Small intestine (tissue), 16 donors: ENCODE results near the gene ZIC5. TPM values are rescaled to one million over a fixed set of nuclear protein-coding genes. Genes with fewer than 3 reads are reported as not detected.

Source experiments
- DNase-seq, 2 donors: peaks; one replicate each; pipeline versions ENCODE4 v3.0.0 to v3.0.0-alpha.2; 2013
- FAIRE-seq: peaks from 2 replicates; lab custom pipeline; 2012; peaks lifted over from hg19 to GRCh38; lab: Jason Lieb, UNC
- H3K27ac ChIP-seq, 3 donors: one replicate each; pipeline ENCODE4 v1.5.1; 2013; ENCODE audit warnings: low read length in 2 of 3, mild to moderate bottlenecking in 2 of 3, control low read depth in 1 of 3, inconsistent platforms in 1 of 3, low read depth in 1 of 3, moderate library complexity in 1 of 3
- H3K27me3 ChIP-seq, 3 donors: one replicate each; pipeline ENCODE4 v1.6.1; 2013; ENCODE audit warnings: low read length in 3 of 3, inconsistent platforms in 1 of 3; ENCODE audit not compliant: control insufficient read depth in 3 of 3, insufficient read depth in 3 of 3
- H3K36me3 ChIP-seq, 3 donors: one replicate each; pipeline ENCODE4 v1.6.1; 2013; ENCODE audit warnings: low read length in 3 of 3, inconsistent platforms in 1 of 3, low read depth in 1 of 3, mild to moderate bottlenecking in 1 of 3, moderate library complexity in 1 of 3; ENCODE audit not compliant: control insufficient read depth in 3 of 3, insufficient read depth in 2 of 3
- H3K4me1 ChIP-seq, 3 donors: one replicate each; pipeline ENCODE4 v1.6.1; 2013; ENCODE audit warnings: low read length in 2 of 3, inconsistent platforms in 1 of 3, low read depth in 1 of 3, mild to moderate bottlenecking in 1 of 3, moderate library complexity in 1 of 3; ENCODE audit not compliant: control insufficient read depth in 3 of 3, insufficient read depth in 2 of 3
- H3K4me3 ChIP-seq, 3 donors: one replicate each; pipeline ENCODE4 v1.5.1; 2013; ENCODE audit warnings: low read length in 3 of 3, control low read depth in 1 of 3, inconsistent platforms in 1 of 3, low read depth in 1 of 3, mild to moderate bottlenecking in 1 of 3, moderate library complexity in 1 of 3
- H3K9me3 ChIP-seq, 2 donors: one replicate each; pipeline ENCODE4 v1.6.1; 2013; ENCODE audit warnings: low read depth in 1 of 2, low read length in 1 of 2; ENCODE audit not compliant: control insufficient read depth in 2 of 2, insufficient read depth in 1 of 2
- WGBS, 3 donors: extraction: QIAGEN DNeasy Blood & Tissue Kit; methylation state at CpG; one replicate each; pipeline ENCODE4 v1.1.7; 2013; 5-methylcytosine and 5-hydroxymethylcytosine counted together
- long read RNA-seq, 10 donors: transcript quantifications; one replicate each; lab custom pipeline, GENCODE V29; 2026
- polyA plus RNA-seq, 4 donors: library from polyadenylated mRNA; stranded (reverse) in 3 of 4; unstranded in 1 of 4; fragments of 200-250 nt in 3 of 4; fragments of 120-200 nt in 1 of 4; gene quantifications; one replicate each; pipeline versions ENCODE4 v1.2.1 to v1.2.3, GENCODE V29; 2013
- donor health status: healthy with polysubstance abuse.
- donor health status: control.
- donor health status: control.
- donor health status: Bipolar disorder and iron deficiency.
- donor health status: healthy.

Gene ZIC5
- under 1 TPM in 1 of 4 donors, not detected in 3; 0.01 TPM for polyA plus RNA-seq
- long read RNA-seq, donor 1 = 0 reads
- long read RNA-seq, donor 2 = 0 reads
- long read RNA-seq, donor 3 = 0 reads
- long read RNA-seq, donor 4 = 0 reads
- long read RNA-seq, donor 5 = 0 reads
- long read RNA-seq, donor 6 = 0 reads
- long read RNA-seq, donor 7 = 0 reads
- long read RNA-seq, donor 8 = 0 reads
- long read RNA-seq, donor 9 = 0 reads
- long read RNA-seq, donor 10 = 0 reads

- H3K27me3 ChIP-seq = peaks cover 10 to 87% (median 56%) of the 10 kb centered on the region in 3 donors
- H3K36me3 ChIP-seq = no peaks in the 10 kb centered on the region
- no peak for FAIRE-seq
- WGBS, 3 donors = 7 to 11% (median 10%) methylated on average over 41 of the region's 41 CpGs
- peaks cover 0 to 7% (median 2%) of the 10 kb centered on the region in 3 donors for H3K4me1 ChIP-seq
- H3K27ac ChIP-seq = no peak within 1 kb of the TSS
- peak within 1 kb of the TSS in 1 of 3 donors; percentile 62 for H3K4me3 ChIP-seq
- H3K9me3 ChIP-seq = peaks cover 0 to 7% of the 10 kb centered on the region in 2 donors
- DNase-seq = peak in 1 of 2 donors; percentile 28
Measured at GRCh38 chr13:99971576-99972189, at the start of gene ZIC5. TSS of gene ZIC5 (minus strand) at chr13:99971767. CDS start at chr13:99971603, 164 bp downstream.

GRCh38 chr13:100019780-100020356 lies 48.3 kb upstream of the ZIC5 start:
- DNase-seq (no peak), FAIRE-seq (no peak)
- Histone ChIP-seq H3K9me3 (no peaks in the 10 kb centered on the region), H3K4me3 (no peak overlapping the region), H3K27me3 (no peaks in the 10 kb centered on the region), H3K4me1 (no peaks in the 10 kb centered on the region), H3K36me3 (no peaks in the 10 kb centered on the region), H3K27ac (no peak overlapping the region)
- WGBS, 3 donors = 89 to 100% (median 93%) methylated on average over 3 of the region's 3 CpGs

GRCh38 chr13:100014621-100015020 lies 43.1 kb upstream of the ZIC5 start:
- WGBS, 3 donors = 85 to 93% (median 92%) methylated on average over 1 of the region's 1 CpG
- no peak for FAIRE-seq
- Histone ChIP-seq H3K9me3 (no peaks in the 10 kb centered on the region), H3K4me1 (no peaks in the 10 kb centered on the region), H3K36me3 (no peaks in the 10 kb centered on the region), H3K27ac (no peak overlapping the region), H3K27me3 (no peaks in the 10 kb centered on the region), H3K4me3 (no peak overlapping the region)
- DNase-seq = no peak

- Histone ChIP-seq H3K36me3 (no peaks in the 10 kb centered on the region), H3K27me3 (peaks cover 16 to 54% (median 37%) of the 10 kb centered on the region in 3 donors), H3K27ac (no peak overlapping the region), H3K4me3 (no peak overlapping the region), H3K4me1 (peaks cover 0 to 5% (median 0%) of the 10 kb centered on the region in 3 donors), H3K9me3 (no peaks in the 10 kb centered on the region)
- 86 to 89% (median 87%) methylated on average over 11 of the region's 11 CpGs for WGBS, 3 donors
- no peak for DNase-seq
- no peak for FAIRE-seq
Measured at GRCh38 chr13:99998261-99998660, 26.7 kb upstream of the ZIC5 start.

- Histone ChIP-seq H3K9me3 (no peaks in the 10 kb centered on the region), H3K27ac (no peak overlapping the region), H3K27me3 (peaks cover 16 to 56% (median 38%) of the 10 kb centered on the region in 3 donors), H3K36me3 (no peaks in the 10 kb centered on the region), H3K4me1 (peaks cover 0 to 5% (median 0%) of the 10 kb centered on the region in 3 donors), H3K4me3 (no peak overlapping the region)
- 39 to 59% (median 58%) methylated on average over 31 to 40 of the region's 40 CpGs for WGBS, 3 donors
- DNase-seq (no peak), FAIRE-seq (no peak)
Measured at GRCh38 chr13:99997702-99998214, 26.2 kb upstream of the ZIC5 start.

GRCh38 chr13:99996381-99996973 lies 24.9 kb upstream of the ZIC5 start:
- DNase-seq = peak in 1 of 2 donors; percentile 10
- WGBS, 3 donors = 13 to 20% (median 17%) methylated on average over 8 of the region's 8 CpGs
- Histone ChIP-seq H3K27me3 (peaks cover 16 to 68% (median 48%) of the 10 kb centered on the region in 3 donors), H3K9me3 (no peaks in the 10 kb centered on the region), H3K27ac (no peak overlapping the region), H3K4me3 (peak overlapping the region in 1 of 3 donors; percentile 11), H3K36me3 (no peaks in the 10 kb centered on the region), H3K4me1 (peaks cover 0 to 5% (median 0%) of the 10 kb centered on the region in 3 donors)
- no peak for FAIRE-seq

- Histone ChIP-seq H3K36me3 (no peaks in the 10 kb centered on the region), H3K9me3 (no peaks in the 10 kb centered on the region), H3K4me1 (peaks cover 0 to 5% (median 0%) of the 10 kb centered on the region in 3 donors), H3K27ac (no peak overlapping the region), H3K27me3 (peaks cover 16 to 75% (median 55%) of the 10 kb centered on the region in 3 donors), H3K4me3 (no peak overlapping the region)
- WGBS, 3 donors = 6 to 9% (median 9%) methylated on average over 21 of the region's 21 CpGs
- FAIRE-seq (no peak), DNase-seq (peak; percentile 26 to 73)
Measured at GRCh38 chr13:99995589-99996380, 24.2 kb upstream of the ZIC5 start.
